RWPE2 (cell line): Measurements from ENCODE around the gene SLAIN1.

Experiments used
- ATAC-seq: fragments of 200-7000 bp; cut with Tn5 transposase; 3 replicates; pipeline ENCODE4 v1.9.1; 2021; ENCODE audit warnings: low read depth
- DNase-seq: peaks from one replicate; pipeline ENCODE4 v3.0.0-alpha.2; 2020; ENCODE audit warnings: low spot score
- H3K27ac ChIP-seq: fragments of 450-650 bp; 2 replicates; pipeline ENCODE4 v1.5.1; 2017; ENCODE audit warnings: mild to moderate bottlenecking; ENCODE audit not compliant: poor library complexity, severe bottlenecking
- H3K27me3 ChIP-seq: fragments of 250-450 bp; sonication (Bioruptor Pico); 2 replicates; pipeline ENCODE4 v1.5.1; 2021; ENCODE audit warnings: mild to moderate bottlenecking, moderate library complexity; ENCODE audit not compliant: insufficient read depth, poor library complexity, severe bottlenecking
- H3K36me3 ChIP-seq: fragments of 250-450 bp; sonication (Bioruptor Pico); 2 replicates; pipeline ENCODE4 v1.5.1; 2020; ENCODE audit warnings: low read depth, mild to moderate bottlenecking, moderate library complexity
- H3K4me1 ChIP-seq: fragments of 250-450 bp; sonication (Bioruptor Pico); 2 replicates; pipeline ENCODE4 v1.5.1; 2021; ENCODE audit warnings: mild to moderate bottlenecking, moderate library complexity; ENCODE audit not compliant: insufficient read depth, poor library complexity, severe bottlenecking
- H3K4me3 ChIP-seq: fragments of 250-450 bp; sonication (Bioruptor Pico); 2 replicates; pipeline ENCODE4 v1.5.1; 2021; ENCODE audit warnings: mild to moderate bottlenecking, moderate library complexity; ENCODE audit not compliant: severe bottlenecking
- H3K9me3 ChIP-seq: fragments of 250-450 bp; sonication (Bioruptor Pico); 2 replicates; pipeline ENCODE4 v1.5.1; 2021; ENCODE audit warnings: mild to moderate bottlenecking, moderate library complexity; ENCODE audit not compliant: severe bottlenecking
- CTCF ChIP-seq: fragments of 450-650 bp; IDR thresholded peaks from one replicate; pipeline ENCODE4 v1.5.1; 2017; ENCODE audit warnings: mild to moderate bottlenecking, moderate library complexity; ENCODE audit not compliant: poor library complexity, severe bottlenecking

Gene SLAIN1

GRCh38 chr13:77774181-77774580 lies 76.7 kb downstream of the SLAIN1 start:
- TF ChIP-seq CTCF, result no peak
- H3K4me3 ChIP-seq, result no peak overlapping the region
- H3K9me3 ChIP-seq, result no peaks in the 10 kb centered on the region
- H3K27me3 ChIP-seq, result peaks cover 5% of the 10 kb centered on the region
- H3K36me3 ChIP-seq, result no peaks in the 10 kb centered on the region
- ATAC-seq (no peak), DNase-seq (no peak)
- no peaks in the 10 kb centered on the region for H3K4me1 ChIP-seq
- no peak overlapping the region for H3K27ac ChIP-seq

- no peaks in the 10 kb centered on the region for H3K9me3 ChIP-seq
- H3K27ac ChIP-seq, result no peak overlapping the region
- TF ChIP-seq CTCF, result no peak
- H3K4me3 ChIP-seq, result no peak overlapping the region
- H3K27me3 ChIP-seq, result peaks cover 5% of the 10 kb centered on the region
- H3K36me3 ChIP-seq, result no peaks in the 10 kb centered on the region
- H3K4me1 ChIP-seq, result no peaks in the 10 kb centered on the region
- no peak for ATAC-seq
- DNase-seq, result no peak
Observed at GRCh38 chr13:77776704-77777103, 79.2 kb downstream of the SLAIN1 start.

DNA sequence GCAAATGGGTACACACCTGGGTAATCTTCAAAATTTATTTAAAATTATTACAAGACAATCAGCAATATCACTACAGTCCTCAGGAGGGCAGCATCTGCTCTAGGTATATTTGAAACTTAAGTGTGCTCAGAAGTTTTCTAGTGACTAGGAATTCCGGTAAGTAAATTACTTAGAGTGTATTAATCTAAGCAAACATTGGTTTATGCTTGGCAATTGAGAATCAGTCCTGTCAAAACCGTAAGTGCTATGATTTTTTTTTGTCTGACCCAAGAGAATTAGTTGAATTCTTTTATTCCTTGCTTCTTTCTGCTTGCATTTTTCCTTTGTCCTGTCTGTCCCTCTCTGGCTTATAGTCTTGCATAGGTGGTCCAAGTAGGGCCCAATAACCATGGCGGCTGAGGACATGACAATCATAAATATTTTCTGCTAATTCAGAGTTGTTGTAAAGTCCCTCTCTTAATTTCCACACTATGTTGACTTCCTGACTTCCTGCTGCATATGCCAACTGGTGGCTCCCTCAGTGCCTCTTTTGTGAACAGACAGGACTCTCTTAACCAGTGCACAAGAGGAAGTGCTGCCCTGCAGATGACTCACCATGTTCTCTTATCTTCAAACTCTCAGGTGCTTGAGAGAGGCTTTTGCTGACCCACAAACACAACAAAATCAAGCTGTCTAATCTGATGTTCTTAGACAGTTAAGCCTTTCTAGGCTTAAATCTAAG lies 82.2 kb downstream of the SLAIN1 start:
- ATAC-seq, result peak; percentile 65
- H3K4me1 ChIP-seq, result no peaks in the 10 kb centered on the region
- no peaks in the 10 kb centered on the region for H3K9me3 ChIP-seq
- no peaks in the 10 kb centered on the region for H3K36me3 ChIP-seq
- H3K27me3 ChIP-seq, result no peaks in the 10 kb centered on the region
- H3K27ac ChIP-seq, result no peak overlapping the region
- TF ChIP-seq CTCF, result peak; percentile 77
- H3K4me3 ChIP-seq, result no peak overlapping the region
- no peak for DNase-seq

DNA sequence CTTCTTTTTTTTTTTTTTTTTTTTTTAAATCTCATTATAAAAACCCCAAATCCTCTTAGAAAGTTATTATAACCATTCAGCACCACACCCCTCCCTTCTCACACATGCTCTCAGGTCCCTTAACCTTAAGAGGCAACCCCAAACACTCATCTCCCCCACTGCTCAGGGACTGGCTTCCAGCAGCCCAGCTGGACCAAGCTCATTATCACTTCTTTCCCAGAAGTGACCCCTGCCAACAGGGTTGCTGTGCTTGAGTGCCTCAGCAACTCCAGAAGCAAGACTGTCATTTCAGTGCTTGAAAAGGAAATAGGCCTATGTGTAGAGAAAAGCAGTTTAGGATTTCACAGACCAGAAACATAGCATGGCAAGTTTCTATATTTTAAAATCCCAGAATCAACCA lies 84.3 kb downstream of the SLAIN1 start:
- Histone ChIP-seq H3K27me3 (no peaks in the 10 kb centered on the region), H3K4me1 (no peaks in the 10 kb centered on the region), H3K9me3 (no peaks in the 10 kb centered on the region), H3K27ac (no peak overlapping the region), H3K36me3 (no peaks in the 10 kb centered on the region), H3K4me3 (no peak overlapping the region)
- ATAC-seq (no peak), DNase-seq (no peak)
- TF ChIP-seq CTCF, result no peak

- Histone ChIP-seq H3K36me3 (no peaks in the 10 kb centered on the region), H3K4me3 (no peak overlapping the region), H3K9me3 (no peaks in the 10 kb centered on the region), H3K4me1 (no peaks in the 10 kb centered on the region), H3K27ac (no peak overlapping the region), H3K27me3 (no peaks in the 10 kb centered on the region)
- no peak for TF ChIP-seq CTCF
- no peak for ATAC-seq
- no peak for DNase-seq
Observed at GRCh38 chr13:77784515-77784914, 87.0 kb downstream of the SLAIN1 start.
